Measurements from ENCODE around the gene GNAO1. TPM values are rescaled to one million over a fixed set of nuclear protein-coding genes. Genes with fewer than 3 reads are reported as not detected.

GNAO1 gene
- total and polyA plus RNA-seq, 2 of the 13 experiments (the other 11 are each of a cell fraction or from before 2014, with no cell fraction given) = not detected

GRCh38 chr16:56263711-56264608, 72.7 kb downstream of the GNAO1 start:
- H3K27ac ChIP-seq (ENCODE audit: extremely low read length, insufficient read depth, low read length) = no peak overlapping the region
- intact Hi-C loops (cut with micrococcal nuclease; ENCODE audit: unreplicated experiment) = no loop called here
- no peaks in the 10 kb centered on the region for H3K9me3 ChIP-seq (ENCODE audit: low read length)
- H3K4me1 ChIP-seq (ENCODE audit: insufficient read depth, low read length) = peaks cover 41% of the 10 kb centered on the region
- WGBS (ENCODE audit: low lambda C conversion rate) = 0% methylated on average over 10 of the region's 11 CpGs
- no peaks in the 10 kb centered on the region for H3K36me3 ChIP-seq (replicated peaks in 1 of 2; ENCODE audit: control insufficient read depth in 1 of 2, insufficient read depth in 2 of 2, low read length in 2 of 2)
- in situ Hi-C loops (cut with HindIII; ENCODE audit: extremely low pct_ligation_motif_present, low pct_unique_long_range_greater_than_20kb) = no loop called here
- POLR2A ChIA-PET = no interaction called here
- peaks cover 4 to 22% of the 10 kb centered on the region in 2 experiments; a peak in 4 of 5 replicates for H3K27me3 ChIP-seq (ENCODE audit: control insufficient read depth in 1 of 2, insufficient read depth in 2 of 2, low read length in 2 of 2)
- no peak overlapping the region for H2AFZ ChIP-seq (ENCODE audit: low read length)
- FAIRE-seq = peak; percentile 96
- H4K20me1 ChIP-seq (ENCODE audit: insufficient read depth, low read length) = no peaks in the 10 kb centered on the region
- CTCF ChIA-PET (ENCODE audit: low intra/inter-chr PET ratio, low total read pairs) = no interaction called here
- DNase-seq (ENCODE audit: low spot score) = peak; percentile 81
- H3K79me2 ChIP-seq (ENCODE audit: insufficient read depth, low read length) = no peaks in the 10 kb centered on the region
- no peak overlapping the region for H3K9ac ChIP-seq (ENCODE audit: insufficient read depth, low read depth, low read length)
- ATAC-seq = peak; percentile 97
- H3K4me3 ChIP-seq (replicated peaks in 1 of 3; ENCODE audit: insufficient read depth in 1 of 3, low read depth in 2 of 3, low read length in 3 of 3) = peak overlapping the region in 2 of 3 experiments; percentile 5 to 53; a peak in 5 of 6 replicates
- H3K4me2 ChIP-seq (ENCODE audit: low read depth, low read length) = peak overlapping the region; percentile 66
- no TSS peak for BruUV-seq (replicated peaks)
- TF ChIP-seq ZNF337 (CRISPR knock-in tag; IDR thresholded peaks at IDR 0.05; ENCODE audit: borderline replicate concordance, low read depth) (no peak), ZKSCAN5 (CRISPR knock-in tag; IDR thresholded peaks at IDR 0.05) (no peak), HDAC2 (CRISPR knock-in tag; IDR thresholded peaks at IDR 0.05) (peak; percentile 53; the same call in 1 of the 2 replicates), POLR2AphosphoS2 (IDR thresholded peaks at IDR 0.05; ENCODE audit: low read depth, low read length) (no peak), ZMYM3 (CRISPR knock-in tag; IDR thresholded peaks at IDR 0.05) (peak; percentile 76), ZNF264 (CRISPR knock-in tag; IDR thresholded peaks at IDR 0.05) (0 out of 2 replicates have a peak, but pooled peaks have one; percentile 75), NCOA2 (CRISPR knock-in tag; IDR thresholded peaks at IDR 0.05) (peak; percentile 44; the same call in 1 of the 2 replicates), CCDC6 (CRISPR knock-in tag; IDR thresholded peaks at IDR 0.05) (no peak), ZNF501 (CRISPR knock-in tag; IDR thresholded peaks at IDR 0.05) (no peak; the same call in 1 of the 2 replicates), CREBL2 (CRISPR knock-in tag; IDR thresholded peaks at IDR 0.05; ENCODE audit: borderline replicate concordance) (no peak), SKIL (CRISPR knock-in tag; IDR thresholded peaks at IDR 0.05; ENCODE audit: borderline replicate concordance) (peak; percentile 80), HOXD1 (CRISPR knock-in tag; IDR thresholded peaks at IDR 0.05) (no peak), ZSCAN29 (CRISPR knock-in tag; conservative IDR thresholded peaks at IDR 0.05) (no peak)

Data from HepG2 (cell line).